ENCODE measurements around the gene ADARB2. TPM values are rescaled to one million over a fixed set of nuclear protein-coding genes. Genes with fewer than 3 reads are reported as not detected.

ADARB2 gene
- total RNA-seq, 1 experiment from 2014 or later = not detected

GRCh38 chr10:1148855-1149605, 588.3 kb downstream of the ADARB2 start:
- Mint-ChIP-seq H3K4me3 (ENCODE audit: low read depth, unreplicated experiment) (no peak overlapping the region), H3K27me3 (ENCODE audit: unreplicated experiment) (peaks cover 10% of the 10 kb centered on the region), H3K4me1 (ENCODE audit: low read depth, unreplicated experiment) (peaks cover 18% of the 10 kb centered on the region), H3K36me3 (ENCODE audit: insufficient read depth, unreplicated experiment) (no peaks in the 10 kb centered on the region), H3K9me3 (ENCODE audit: low read depth, unreplicated experiment) (peaks cover 8% of the 10 kb centered on the region), H3K27ac (ENCODE audit: unreplicated experiment) (no peak overlapping the region)
- TF ChIP-seq CTCF (IDR thresholded peaks at IDR 0.05; ENCODE audit: unreplicated experiment) = no peak
- CTCF ChIA-PET = no interaction called here
- intact Hi-C loops (cut with micrococcal nuclease; ENCODE audit: unreplicated experiment) = no loop called here
- no TSS peak for BruUV-seq (replicated peaks)
- DNase-seq = no peak

- H3K9me3 Mint-ChIP-seq (ENCODE audit: low read depth, unreplicated experiment) = peaks cover 10% of the 10 kb centered on the region
- CTCF ChIA-PET = no interaction called here
- peaks cover 18% of the 10 kb centered on the region for H3K4me1 Mint-ChIP-seq (ENCODE audit: low read depth, unreplicated experiment)
- H3K27ac Mint-ChIP-seq (ENCODE audit: unreplicated experiment) = no peak overlapping the region
- no peak for DNase-seq
- H3K4me3 Mint-ChIP-seq (ENCODE audit: low read depth, unreplicated experiment) = no peak overlapping the region
- TF ChIP-seq CTCF (IDR thresholded peaks at IDR 0.05; ENCODE audit: unreplicated experiment) = no peak
- no TSS peak for BruUV-seq (replicated peaks)
- H3K36me3 Mint-ChIP-seq (ENCODE audit: insufficient read depth, unreplicated experiment) = no peaks in the 10 kb centered on the region
- peaks cover 23% of the 10 kb centered on the region for H3K27me3 Mint-ChIP-seq (ENCODE audit: unreplicated experiment)
- intact Hi-C loops (cut with micrococcal nuclease; ENCODE audit: unreplicated experiment) = no loop called here
Observed at GRCh38 chr10:1147810-1148209, 589.5 kb downstream of the ADARB2 start.

GRCh38 chr10:1142596-1142995, 594.7 kb downstream of the ADARB2 start:
- Mint-ChIP-seq H3K9me3 (ENCODE audit: low read depth, unreplicated experiment) (peaks cover 13% of the 10 kb centered on the region), H3K4me3 (ENCODE audit: low read depth, unreplicated experiment) (no peak overlapping the region), H3K27ac (ENCODE audit: unreplicated experiment) (no peak overlapping the region), H3K36me3 (ENCODE audit: insufficient read depth, unreplicated experiment) (no peaks in the 10 kb centered on the region), H3K4me1 (ENCODE audit: low read depth, unreplicated experiment) (no peaks in the 10 kb centered on the region), H3K27me3 (ENCODE audit: unreplicated experiment) (peaks cover 72% of the 10 kb centered on the region)
- TF ChIP-seq CTCF (IDR thresholded peaks at IDR 0.05; ENCODE audit: unreplicated experiment) = no peak
- CTCF ChIA-PET = no interaction called here
- no TSS peak for BruUV-seq (replicated peaks)
- intact Hi-C loops (cut with micrococcal nuclease; ENCODE audit: unreplicated experiment) = no loop called here
- DNase-seq = no peak

- intact Hi-C loops (cut with micrococcal nuclease; ENCODE audit: unreplicated experiment) = no loop called here
- Mint-ChIP-seq H3K4me1 (ENCODE audit: low read depth, unreplicated experiment) (no peaks in the 10 kb centered on the region), H3K36me3 (ENCODE audit: insufficient read depth, unreplicated experiment) (no peaks in the 10 kb centered on the region), H3K4me3 (ENCODE audit: low read depth, unreplicated experiment) (no peak overlapping the region), H3K27me3 (ENCODE audit: unreplicated experiment) (peaks cover 80% of the 10 kb centered on the region), H3K27ac (ENCODE audit: unreplicated experiment) (no peak overlapping the region), H3K9me3 (ENCODE audit: low read depth, unreplicated experiment) (peaks cover 9% of the 10 kb centered on the region)
- no TSS peak for BruUV-seq (replicated peaks)
- no peak for TF ChIP-seq CTCF (IDR thresholded peaks at IDR 0.05; ENCODE audit: unreplicated experiment)
- CTCF ChIA-PET = no interaction called here
- DNase-seq = no peak
Observed at GRCh38 chr10:1141701-1142100, 595.6 kb downstream of the ADARB2 start.

Data from Calu3 (cell line).